WTC11 (cell line): ENCODE data around the gene ATOSB. TPM values are rescaled to one million over a fixed set of nuclear protein-coding genes. Genes with fewer than 3 reads are reported as not detected.

Experiments used
- CREB1 ChIP-seq: sonication (generic); formaldehyde crosslinking; IDR thresholded peaks from 2 replicates; pipeline ENCODE4 v1.8.0; 2023; ENCODE audit warnings: mild to moderate bottlenecking, missing genetic modification reagents
- ETV6 ChIP-seq: sonication (generic); formaldehyde crosslinking; IDR thresholded peaks from 2 replicates; pipeline ENCODE4 v1.8.1; 2022; ENCODE audit warnings: mild to moderate bottlenecking, missing genetic modification reagents
- FOXJ3 ChIP-seq: sonication (generic); formaldehyde crosslinking; IDR thresholded peaks from 2 replicates; pipeline ENCODE4 v1.9.0; 2021; ENCODE audit warnings: missing genetic modification reagents, mild to moderate bottlenecking, borderline replicate concordance
- FOXK1 ChIP-seq: sonication (generic); formaldehyde crosslinking; IDR thresholded peaks from 2 replicates; pipeline ENCODE4 v1.8.0; 2022; ENCODE audit warnings: mild to moderate bottlenecking, moderate library complexity, missing genetic modification reagents
- IRF2 ChIP-seq: sonication (generic); formaldehyde crosslinking; IDR thresholded peaks from 2 replicates; pipeline ENCODE4 v1.8.0; 2022; ENCODE audit warnings: low read depth, missing genetic modification reagents, borderline replicate concordance
- KAT7 ChIP-seq: sonication (generic); formaldehyde crosslinking; IDR thresholded peaks from 2 replicates; pipeline ENCODE4 v1.8.1; 2023; ENCODE audit warnings: missing genetic modification reagents, mild to moderate bottlenecking, borderline replicate concordance
- MXD4 ChIP-seq: fragments of 250-450 bp; sonication (Bioruptor Pico); IDR thresholded peaks from 2 replicates; pipeline ENCODE4 v1.8.0; 2021; ENCODE audit warnings: mild to moderate bottlenecking, moderate library complexity, borderline replicate concordance
- NFE2L1 ChIP-seq: sonication (generic); formaldehyde crosslinking; IDR thresholded peaks from 2 replicates; pipeline ENCODE4 v1.8.1; 2023; ENCODE audit warnings: missing genetic modification reagents
- NR3C1 ChIP-seq: sonication (generic); formaldehyde crosslinking; conservative IDR thresholded peaks from 2 replicates; pipeline ENCODE4 v1.8.1; 2023; ENCODE audit warnings: low read depth, mild to moderate bottlenecking, missing genetic modification reagents
- OVOL2 ChIP-seq: fragments of 250-450 bp; sonication (Bioruptor Pico); IDR thresholded peaks from 2 replicates; pipeline ENCODE4 v1.9.0; 2021; ENCODE audit warnings: mild to moderate bottlenecking, borderline replicate concordance
- PRRX2 ChIP-seq: fragments of 250-450 bp; sonication (Bioruptor Pico); IDR thresholded peaks from 2 replicates; pipeline ENCODE4 v1.8.0; 2021; ENCODE audit warnings: mild to moderate bottlenecking
- SOX15 ChIP-seq: fragments of 250-450 bp; sonication (Bioruptor Pico); IDR thresholded peaks from 2 replicates; pipeline ENCODE4 v1.9.0; 2021; ENCODE audit warnings: mild to moderate bottlenecking
- TP53 ChIP-seq: sonication (generic); formaldehyde crosslinking; IDR thresholded peaks from 2 replicates; pipeline ENCODE4 v1.8.1; 2023; ENCODE audit warnings: mild to moderate bottlenecking, missing genetic modification reagents
- ZNF317 ChIP-seq: sonication (generic); formaldehyde crosslinking; IDR thresholded peaks from 2 replicates; pipeline ENCODE4 v1.8.1; 2023; ENCODE audit warnings: low read depth, mild to moderate bottlenecking, moderate library complexity, missing genetic modification reagents, borderline replicate concordance
- ZNF396 ChIP-seq: fragments of 250-450 bp; sonication (Bioruptor Pico); IDR thresholded peaks from 2 replicates; pipeline ENCODE4 v1.8.0; 2021; ENCODE audit warnings: mild to moderate bottlenecking, moderate library complexity, borderline replicate concordance
- ZNF423 ChIP-seq: fragments of 250-450 bp; sonication (Bioruptor Pico); IDR thresholded peaks from 2 replicates; pipeline ENCODE4 v2.1.2; 2022; ENCODE audit warnings: mild to moderate bottlenecking, moderate library complexity
- ZNF671 ChIP-seq: fragments of 250-450 bp; sonication (Bioruptor Pico); IDR thresholded peaks from 2 replicates; pipeline ENCODE4 v1.8.0; 2021; ENCODE audit warnings: mild to moderate bottlenecking
- total RNA-seq: library from RNA; stranded (reverse); gene quantifications from 3 replicates; pipeline ENCODE4 v1.2.3, GENCODE V29; 2021
- TF ChIP-seq, protein P1 (sequence below): sonication (generic); formaldehyde crosslinking; IDR thresholded peaks from 2 replicates; pipeline ENCODE4 v1.8.0; 2023; ENCODE audit warnings: missing genetic modification reagents, mild to moderate bottlenecking, borderline replicate concordance
- TF ChIP-seq, protein P2 (sequence below): sonication (generic); formaldehyde crosslinking; IDR thresholded peaks from 2 replicates; pipeline ENCODE4 v1.8.1; 2022; ENCODE audit warnings: mild to moderate bottlenecking, moderate library complexity, missing genetic modification reagents
- TF ChIP-seq, protein P3 (sequence below): fragments of 250-450 bp; sonication (Bioruptor Pico); IDR thresholded peaks from 2 replicates; pipeline ENCODE4 v1.9.0; 2021; ENCODE audit warnings: mild to moderate bottlenecking
- TF ChIP-seq, protein P4 (sequence below): fragments of 250-450 bp; sonication (Bioruptor Pico); IDR thresholded peaks from 2 replicates; pipeline ENCODE4 v1.9.0; 2021; ENCODE audit warnings: mild to moderate bottlenecking
- TF ChIP-seq, protein P5 (sequence below): sonication (generic); formaldehyde crosslinking; IDR thresholded peaks from 2 replicates; pipeline ENCODE4 v1.8.0; 2022; ENCODE audit warnings: mild to moderate bottlenecking, missing genetic modification reagents
- TF ChIP-seq, protein P6 (sequence below): sonication (generic); formaldehyde crosslinking; IDR thresholded peaks from 2 replicates; pipeline ENCODE4 v1.8.1; 2023; ENCODE audit warnings: mild to moderate bottlenecking, missing genetic modification reagents, moderate library complexity
- TF ChIP-seq, protein P7 (sequence below): sonication (generic); formaldehyde crosslinking; IDR thresholded peaks from 2 replicates; pipeline ENCODE4 v1.8.1; 2023; ENCODE audit warnings: mild to moderate bottlenecking, missing genetic modification reagents
- TF ChIP-seq, protein P8 (sequence below): fragments of 250-450 bp; sonication (Bioruptor Pico); conservative IDR thresholded peaks from 2 replicates; pipeline ENCODE4 v1.9.0; 2021; ENCODE audit warnings: mild to moderate bottlenecking

ATOSB gene
- total RNA-seq, 1 experiment from 2014 or later = 8.7 TPM

DNA sequence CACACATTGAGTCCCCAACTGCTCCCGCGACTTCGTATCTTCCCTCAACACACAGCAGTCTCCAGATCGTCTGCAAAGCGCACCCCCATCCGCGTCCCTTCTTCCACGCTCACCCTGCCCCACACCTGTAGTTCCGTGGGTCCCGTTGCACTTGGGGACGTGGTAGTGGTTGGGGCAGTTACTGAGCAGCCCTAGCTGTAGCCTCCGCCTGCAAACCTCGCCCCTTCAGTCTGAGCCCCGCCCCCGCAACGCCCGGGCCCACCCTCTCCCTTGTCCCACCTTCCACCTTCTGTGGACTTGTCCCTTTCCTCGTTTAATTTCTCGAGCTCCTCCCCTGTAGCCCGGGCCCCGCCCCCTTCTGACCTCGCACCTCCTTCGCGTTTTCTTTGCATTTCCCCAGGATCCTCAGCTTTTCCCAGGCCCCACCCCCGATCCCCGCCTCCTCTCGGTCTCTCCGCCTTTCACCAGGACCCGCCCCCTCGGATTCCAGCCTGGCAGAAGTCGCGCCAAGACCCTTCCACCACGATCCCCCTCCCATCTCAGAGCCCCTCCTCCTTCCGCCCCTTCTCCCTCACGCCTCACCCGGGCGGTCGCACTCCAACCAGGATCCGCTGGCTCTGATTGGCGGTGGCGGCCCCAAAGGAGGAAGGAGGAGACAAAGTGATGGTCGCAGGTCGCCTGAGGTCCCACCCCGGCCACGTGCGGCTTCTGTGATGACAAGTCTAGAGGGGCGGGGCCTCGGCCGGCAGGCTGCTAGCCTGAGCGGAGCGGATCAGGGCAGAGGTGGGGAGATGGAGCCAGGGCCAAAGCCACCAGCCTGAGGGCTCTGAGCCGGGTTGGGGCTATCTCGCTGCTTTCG lies at the start of gene ATOSB (continued):
- TF ChIP-seq, protein P1, sequence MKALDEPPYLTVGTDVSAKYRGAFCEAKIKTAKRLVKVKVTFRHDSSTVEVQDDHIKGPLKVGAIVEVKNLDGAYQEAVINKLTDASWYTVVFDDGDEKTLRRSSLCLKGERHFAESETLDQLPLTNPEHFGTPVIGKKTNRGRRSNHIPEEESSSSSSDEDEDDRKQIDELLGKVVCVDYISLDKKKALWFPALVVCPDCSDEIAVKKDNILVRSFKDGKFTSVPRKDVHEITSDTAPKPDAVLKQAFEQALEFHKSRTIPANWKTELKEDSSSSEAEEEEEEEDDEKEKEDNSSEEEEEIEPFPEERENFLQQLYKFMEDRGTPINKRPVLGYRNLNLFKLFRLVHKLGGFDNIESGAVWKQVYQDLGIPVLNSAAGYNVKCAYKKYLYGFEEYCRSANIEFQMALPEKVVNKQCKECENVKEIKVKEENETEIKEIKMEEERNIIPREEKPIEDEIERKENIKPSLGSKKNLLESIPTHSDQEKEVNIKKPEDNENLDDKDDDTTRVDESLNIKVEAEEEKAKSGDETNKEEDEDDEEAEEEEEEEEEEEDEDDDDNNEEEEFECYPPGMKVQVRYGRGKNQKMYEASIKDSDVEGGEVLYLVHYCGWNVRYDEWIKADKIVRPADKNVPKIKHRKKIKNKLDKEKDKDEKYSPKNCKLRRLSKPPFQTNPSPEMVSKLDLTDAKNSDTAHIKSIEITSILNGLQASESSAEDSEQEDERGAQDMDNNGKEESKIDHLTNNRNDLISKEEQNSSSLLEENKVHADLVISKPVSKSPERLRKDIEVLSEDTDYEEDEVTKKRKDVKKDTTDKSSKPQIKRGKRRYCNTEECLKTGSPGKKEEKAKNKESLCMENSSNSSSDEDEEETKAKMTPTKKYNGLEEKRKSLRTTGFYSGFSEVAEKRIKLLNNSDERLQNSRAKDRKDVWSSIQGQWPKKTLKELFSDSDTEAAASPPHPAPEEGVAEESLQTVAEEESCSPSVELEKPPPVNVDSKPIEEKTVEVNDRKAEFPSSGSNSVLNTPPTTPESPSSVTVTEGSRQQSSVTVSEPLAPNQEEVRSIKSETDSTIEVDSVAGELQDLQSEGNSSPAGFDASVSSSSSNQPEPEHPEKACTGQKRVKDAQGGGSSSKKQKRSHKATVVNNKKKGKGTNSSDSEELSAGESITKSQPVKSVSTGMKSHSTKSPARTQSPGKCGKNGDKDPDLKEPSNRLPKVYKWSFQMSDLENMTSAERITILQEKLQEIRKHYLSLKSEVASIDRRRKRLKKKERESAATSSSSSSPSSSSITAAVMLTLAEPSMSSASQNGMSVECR = no peak; the same call in 1 of the 2 replicates
- TF ChIP-seq OVOL2 (CRISPR knock-in tag) (no peak), KAT7 (CRISPR knock-in tag) (no peak), TP53 (CRISPR knock-in tag) (no peak), ETV6 (CRISPR knock-in tag) (no peak), ZNF671 (CRISPR knock-in tag) (no peak), FOXJ3 (no peak), CREB1 (no peak), NFE2L1 (CRISPR knock-in tag) (no peak), NR3C1 (no peak), ZNF423 (CRISPR knock-in tag) (no peak), SOX15 (CRISPR knock-in tag) (no peak), IRF2 (no peak), ZNF396 (CRISPR knock-in tag) (no peak), MXD4 (no peak), ZNF317 (CRISPR knock-in tag) (no peak), PRRX2 (CRISPR knock-in tag) (no peak), FOXK1 (CRISPR knock-in tag) (peak; percentile 95)
- TF ChIP-seq, protein P2, sequence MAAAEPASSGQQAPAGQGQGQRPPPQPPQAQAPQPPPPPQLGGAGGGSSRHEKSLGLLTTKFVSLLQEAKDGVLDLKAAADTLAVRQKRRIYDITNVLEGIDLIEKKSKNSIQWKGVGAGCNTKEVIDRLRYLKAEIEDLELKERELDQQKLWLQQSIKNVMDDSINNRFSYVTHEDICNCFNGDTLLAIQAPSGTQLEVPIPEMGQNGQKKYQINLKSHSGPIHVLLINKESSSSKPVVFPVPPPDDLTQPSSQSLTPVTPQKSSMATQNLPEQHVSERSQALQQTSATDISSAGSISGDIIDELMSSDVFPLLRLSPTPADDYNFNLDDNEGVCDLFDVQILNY (CRISPR knock-in tag) = 0 out of 2 replicates have a peak, but pooled peaks have one; percentile 63
- TF ChIP-seq, protein P3, sequence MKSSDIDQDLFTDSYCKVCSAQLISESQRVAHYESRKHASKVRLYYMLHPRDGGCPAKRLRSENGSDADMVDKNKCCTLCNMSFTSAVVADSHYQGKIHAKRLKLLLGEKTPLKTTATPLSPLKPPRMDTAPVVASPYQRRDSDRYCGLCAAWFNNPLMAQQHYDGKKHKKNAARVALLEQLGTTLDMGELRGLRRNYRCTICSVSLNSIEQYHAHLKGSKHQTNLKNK (CRISPR knock-in tag) = no peak
- TF ChIP-seq, protein P4, sequence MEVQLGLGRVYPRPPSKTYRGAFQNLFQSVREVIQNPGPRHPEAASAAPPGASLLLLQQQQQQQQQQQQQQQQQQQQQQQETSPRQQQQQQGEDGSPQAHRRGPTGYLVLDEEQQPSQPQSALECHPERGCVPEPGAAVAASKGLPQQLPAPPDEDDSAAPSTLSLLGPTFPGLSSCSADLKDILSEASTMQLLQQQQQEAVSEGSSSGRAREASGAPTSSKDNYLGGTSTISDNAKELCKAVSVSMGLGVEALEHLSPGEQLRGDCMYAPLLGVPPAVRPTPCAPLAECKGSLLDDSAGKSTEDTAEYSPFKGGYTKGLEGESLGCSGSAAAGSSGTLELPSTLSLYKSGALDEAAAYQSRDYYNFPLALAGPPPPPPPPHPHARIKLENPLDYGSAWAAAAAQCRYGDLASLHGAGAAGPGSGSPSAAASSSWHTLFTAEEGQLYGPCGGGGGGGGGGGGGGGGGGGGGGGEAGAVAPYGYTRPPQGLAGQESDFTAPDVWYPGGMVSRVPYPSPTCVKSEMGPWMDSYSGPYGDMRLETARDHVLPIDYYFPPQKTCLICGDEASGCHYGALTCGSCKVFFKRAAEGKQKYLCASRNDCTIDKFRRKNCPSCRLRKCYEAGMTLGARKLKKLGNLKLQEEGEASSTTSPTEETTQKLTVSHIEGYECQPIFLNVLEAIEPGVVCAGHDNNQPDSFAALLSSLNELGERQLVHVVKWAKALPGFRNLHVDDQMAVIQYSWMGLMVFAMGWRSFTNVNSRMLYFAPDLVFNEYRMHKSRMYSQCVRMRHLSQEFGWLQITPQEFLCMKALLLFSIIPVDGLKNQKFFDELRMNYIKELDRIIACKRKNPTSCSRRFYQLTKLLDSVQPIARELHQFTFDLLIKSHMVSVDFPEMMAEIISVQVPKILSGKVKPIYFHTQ = no peak
- TF ChIP-seq, protein P5, sequence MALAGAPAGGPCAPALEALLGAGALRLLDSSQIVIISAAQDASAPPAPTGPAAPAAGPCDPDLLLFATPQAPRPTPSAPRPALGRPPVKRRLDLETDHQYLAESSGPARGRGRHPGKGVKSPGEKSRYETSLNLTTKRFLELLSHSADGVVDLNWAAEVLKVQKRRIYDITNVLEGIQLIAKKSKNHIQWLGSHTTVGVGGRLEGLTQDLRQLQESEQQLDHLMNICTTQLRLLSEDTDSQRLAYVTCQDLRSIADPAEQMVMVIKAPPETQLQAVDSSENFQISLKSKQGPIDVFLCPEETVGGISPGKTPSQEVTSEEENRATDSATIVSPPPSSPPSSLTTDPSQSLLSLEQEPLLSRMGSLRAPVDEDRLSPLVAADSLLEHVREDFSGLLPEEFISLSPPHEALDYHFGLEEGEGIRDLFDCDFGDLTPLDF (CRISPR knock-in tag) = no peak
- TF ChIP-seq, protein P6, sequence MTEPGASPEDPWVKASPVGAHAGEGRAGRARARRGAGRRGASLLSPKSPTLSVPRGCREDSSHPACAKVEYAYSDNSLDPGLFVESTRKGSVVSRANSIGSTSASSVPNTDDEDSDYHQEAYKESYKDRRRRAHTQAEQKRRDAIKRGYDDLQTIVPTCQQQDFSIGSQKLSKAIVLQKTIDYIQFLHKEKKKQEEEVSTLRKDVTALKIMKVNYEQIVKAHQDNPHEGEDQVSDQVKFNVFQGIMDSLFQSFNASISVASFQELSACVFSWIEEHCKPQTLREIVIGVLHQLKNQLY (CRISPR knock-in tag) = no peak
- TF ChIP-seq, protein P7, sequence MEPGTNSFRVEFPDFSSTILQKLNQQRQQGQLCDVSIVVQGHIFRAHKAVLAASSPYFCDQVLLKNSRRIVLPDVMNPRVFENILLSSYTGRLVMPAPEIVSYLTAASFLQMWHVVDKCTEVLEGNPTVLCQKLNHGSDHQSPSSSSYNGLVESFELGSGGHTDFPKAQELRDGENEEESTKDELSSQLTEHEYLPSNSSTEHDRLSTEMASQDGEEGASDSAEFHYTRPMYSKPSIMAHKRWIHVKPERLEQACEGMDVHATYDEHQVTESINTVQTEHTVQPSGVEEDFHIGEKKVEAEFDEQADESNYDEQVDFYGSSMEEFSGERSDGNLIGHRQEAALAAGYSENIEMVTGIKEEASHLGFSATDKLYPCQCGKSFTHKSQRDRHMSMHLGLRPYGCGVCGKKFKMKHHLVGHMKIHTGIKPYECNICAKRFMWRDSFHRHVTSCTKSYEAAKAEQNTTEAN (CRISPR knock-in tag) = no peak
- TF ChIP-seq, protein P8, sequence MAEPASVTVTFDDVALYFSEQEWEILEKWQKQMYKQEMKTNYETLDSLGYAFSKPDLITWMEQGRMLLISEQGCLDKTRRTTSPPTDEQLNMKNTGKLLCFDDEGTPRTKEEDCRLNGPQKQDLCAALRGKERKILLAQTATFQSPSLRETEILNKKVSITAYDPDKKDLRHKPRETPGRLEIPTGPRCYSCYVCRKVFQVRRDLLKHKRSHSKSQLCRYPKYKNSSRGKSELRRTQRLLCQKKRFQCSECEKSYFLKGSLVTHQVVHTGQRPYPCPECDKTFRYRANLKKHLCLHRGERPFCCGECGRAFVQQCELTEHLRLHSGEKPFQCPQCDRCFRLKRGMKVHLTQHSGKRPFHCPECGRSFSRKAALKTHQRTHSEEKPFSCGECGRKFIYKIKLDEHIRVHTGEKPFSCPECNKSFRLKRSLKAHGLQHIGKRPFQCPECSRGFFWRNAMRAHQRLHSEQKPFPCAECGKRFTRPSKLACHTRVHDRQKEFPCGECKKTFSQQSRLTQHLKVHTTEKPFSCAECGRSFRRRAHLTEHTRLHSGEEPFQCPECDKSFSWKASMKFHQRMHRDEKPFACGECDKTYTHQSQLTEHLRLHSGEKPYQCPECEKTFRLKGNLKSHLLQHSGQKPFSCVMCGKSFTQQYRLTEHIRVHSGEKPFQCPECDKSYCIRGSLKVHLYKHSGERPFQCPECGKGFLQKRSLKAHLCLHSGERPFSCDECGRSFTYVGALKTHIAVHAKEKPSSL (CRISPR knock-in tag) = no peak
